ENCODE results near the gene XPO6. TPM values are rescaled to one million over a fixed set of nuclear protein-coding genes. Genes with fewer than 3 reads are reported as not detected.

The XPO6 gene
- total and polyA plus RNA-seq, 2 of the 13 experiments (the other 11 are each of a cell fraction or from before 2014, with no cell fraction given) = 109 to 129 TPM

GRCh38 chr16:28186752-28187151 lies 25.0 kb downstream of the XPO6 start (continued):
- TF ChIP-seq ZNF770 (CRISPR knock-in tag; IDR thresholded peaks at IDR 0.05) (no peak), SMAD1 (CRISPR knock-in tag; IDR thresholded peaks at IDR 0.05; ENCODE audit: borderline replicate concordance, low read depth) (no peak), MTA1 (CRISPR knock-in tag; IDR thresholded peaks at IDR 0.05; ENCODE audit: borderline replicate concordance) (no peak), MXD1 (CRISPR knock-in tag; IDR thresholded peaks at IDR 0.05) (no peak), ELF1 (CRISPR knock-in tag; IDR thresholded peaks at IDR 0.05) (no peak), TFDP1 (CRISPR knock-in tag; IDR thresholded peaks at IDR 0.05; ENCODE audit: borderline replicate concordance) (no peak), KIAA2018 (CRISPR knock-in tag; IDR thresholded peaks at IDR 0.05; ENCODE audit: borderline replicate concordance) (no peak)
